Prostate gland (tissue), 2 donors: ENCODE data around the gene RIMBP2. TPM values are rescaled to one million over a fixed set of nuclear protein-coding genes. Genes with fewer than 3 reads are reported as not detected.

Source experiments
- DNase-seq: peaks from one replicate; pipeline ENCODE4 v3.0.0-alpha.2; 2019; ENCODE audit warnings: low spot score
- H3K27ac ChIP-seq, 2 donors: fragments of 200-600 bp; sonication (generic); 2 replicates each; pipeline ENCODE4 v1.5.1; 2017 to 2019
- H3K27me3 ChIP-seq: fragments of 200-600 bp; sonication (generic); replicated peaks from 2 replicates; pipeline ENCODE4 v1.5.1; 2019; ENCODE audit not compliant: insufficient read depth
- H3K36me3 ChIP-seq, 2 donors: fragments of 200-600 bp; sonication (generic); 1 replicate in 1 of 2; 2 replicates in 1 of 2; pipeline versions ENCODE4 v1.5.1 to v1.8.1; 2017 to 2019
- H3K4me1 ChIP-seq: fragments of 200-600 bp; sonication (generic); replicated peaks from 2 replicates; pipeline ENCODE4 v1.5.1; 2019
- H3K4me3 ChIP-seq, 2 donors: fragments of 200-600 bp; sonication (generic); 2 replicates each; pipeline ENCODE4 v1.5.1; 2017 to 2019
- H3K9me3 ChIP-seq: fragments of 200-600 bp; sonication (generic); 2 replicates; pipeline ENCODE4 v1.5.1; 2017
- CTCF ChIP-seq, 4 experiments: fragments of 200-600 bp in 2 of 4; fragments of 450-650 bp in 2 of 4; sonication (generic) in 2 of 4; IDR thresholded peaks; 1 replicate in 3 of 4; 2 replicates in 1 of 4; pipeline ENCODE4 v1.5.1; 2016 to 2019; ENCODE audit warnings: antibody characterized with exemption in 4 of 4, mild to moderate bottlenecking in 2 of 4, moderate library complexity in 2 of 4
- POLR2A ChIP-seq: fragments of 450-650 bp; IDR thresholded peaks from one replicate; pipeline ENCODE4 v1.6.1; 2016; ENCODE audit warnings: antibody characterized with exemption, mild to moderate bottlenecking
- POLR2AphosphoS5 ChIP-seq: sonication (generic); formaldehyde crosslinking; IDR thresholded peaks from one replicate; pipeline ENCODE4 v1.6.1; 2017; ENCODE audit warnings: antibody characterized with exemption
- WGBS: methylation state at CpG from one replicate; pipeline ENCODE4 v1.1.5; 2018; 5-methylcytosine and 5-hydroxymethylcytosine counted together
- intact Hi-C: fragments of 100-400 bp; cut with DNase I; formaldehyde crosslinking; loops from one replicate; pipeline ENCODE4 v1.14.2; 2022
- total RNA-seq, 2 donors: library from RNA; depleted of rRNA; stranded (reverse); fragments of >200 nt; gene quantifications; one replicate each; pipeline ENCODE4 v1.1.0, GENCODE V29; 2016

RIMBP2 gene
- total RNA-seq, 2 donors from 2014 or later: 0.96 to 7.0 TPM

DNA sequence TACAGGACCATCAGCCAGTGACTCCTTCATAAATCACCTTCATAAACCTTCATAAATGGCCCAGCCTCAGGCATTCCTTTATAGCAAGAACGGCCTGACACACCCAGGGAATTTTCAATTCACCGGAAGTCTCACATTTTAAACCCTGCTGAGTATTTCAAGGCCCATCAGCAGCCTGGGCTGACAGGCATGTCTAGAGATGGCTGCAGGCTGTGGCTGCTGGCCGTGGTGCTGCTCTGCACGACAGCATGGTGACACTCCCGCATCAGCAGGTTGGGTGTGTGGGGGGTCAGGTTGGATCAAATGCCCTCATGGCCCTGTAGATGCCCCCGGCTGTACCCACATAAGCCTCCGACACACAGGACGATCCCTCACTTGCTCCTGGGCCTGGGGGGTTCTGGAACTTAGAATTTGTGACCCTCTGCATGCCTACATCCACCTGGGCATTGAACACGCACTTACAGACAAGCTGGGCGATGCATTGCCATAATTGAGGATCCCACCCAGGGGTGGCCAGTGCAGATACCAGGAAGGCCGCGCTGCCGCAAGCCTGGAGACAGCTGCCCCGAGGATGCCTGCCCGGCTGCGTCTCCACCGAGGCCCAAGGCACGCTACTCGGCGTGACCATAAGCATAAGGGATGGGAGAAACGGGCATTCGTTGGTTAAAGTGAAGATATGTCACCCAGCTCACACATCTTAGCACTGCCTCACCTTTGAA, 254.1 kb downstream of the RIMBP2 start:
- intact Hi-C loops: no loop called here
- H3K27me3 ChIP-seq: no peaks in the 10 kb centered on the region
- no peak for TF ChIP-seq POLR2AphosphoS5
- TF ChIP-seq CTCF (IDR thresholded peaks at IDR 0.05): no peak
- TF ChIP-seq POLR2A: no peak
- H3K4me1 ChIP-seq: no peaks in the 10 kb centered on the region
- H3K27ac ChIP-seq: no peak overlapping the region
- no peak for DNase-seq
- no peaks in the 10 kb centered on the region for H3K36me3 ChIP-seq
- no peaks in the 10 kb centered on the region for H3K9me3 ChIP-seq
- 81% methylated on average over 22 of the region's 22 CpGs for WGBS
- H3K4me3 ChIP-seq: no peak overlapping the region

DNA sequence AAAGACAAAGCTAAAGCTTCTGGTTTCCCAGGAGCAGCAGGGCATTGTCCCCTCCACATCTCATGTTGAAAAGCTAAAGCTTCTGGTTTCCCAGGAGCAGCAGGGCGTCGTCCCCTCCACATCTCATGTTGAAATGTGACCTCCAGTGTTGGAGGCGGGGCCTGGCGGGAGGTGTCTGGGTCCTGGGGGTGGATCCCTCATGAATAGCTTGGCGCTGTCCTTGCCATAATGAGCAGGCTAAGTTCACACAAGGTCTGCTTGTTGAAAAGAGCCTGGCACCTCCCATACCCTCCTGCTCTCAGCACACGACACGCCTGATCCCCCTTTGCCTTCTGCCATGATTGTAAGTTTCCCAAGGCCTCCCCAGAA, 254.7 kb downstream of the RIMBP2 start:
- intact Hi-C loops: no loop called here
- 88% methylated on average over 5 of the region's 7 CpGs for WGBS
- H3K4me1 ChIP-seq: no peaks in the 10 kb centered on the region
- H3K27me3 ChIP-seq: no peaks in the 10 kb centered on the region
- no peak for TF ChIP-seq POLR2AphosphoS5
- no peak for TF ChIP-seq POLR2A
- no peak for TF ChIP-seq CTCF (IDR thresholded peaks at IDR 0.05)
- no peak for DNase-seq
- H3K27ac ChIP-seq: no peak overlapping the region
- no peak overlapping the region for H3K4me3 ChIP-seq
- no peaks in the 10 kb centered on the region for H3K9me3 ChIP-seq
- H3K36me3 ChIP-seq: no peaks in the 10 kb centered on the region

GRCh38 chr12:130460611-130461446, 255.3 kb downstream of the RIMBP2 start:
- no peaks in the 10 kb centered on the region for H3K4me1 ChIP-seq
- no peak overlapping the region for H3K4me3 ChIP-seq
- DNase-seq: no peak
- H3K36me3 ChIP-seq: no peaks in the 10 kb centered on the region
- no peak for TF ChIP-seq POLR2A
- no peak for TF ChIP-seq CTCF (IDR thresholded peaks at IDR 0.05)
- TF ChIP-seq POLR2AphosphoS5: no peak
- no peak overlapping the region for H3K27ac ChIP-seq
- 82% methylated on average over 26 of the region's 28 CpGs for WGBS
- H3K27me3 ChIP-seq: no peaks in the 10 kb centered on the region
- no peaks in the 10 kb centered on the region for H3K9me3 ChIP-seq
- intact Hi-C loops: no loop called here

DNA sequence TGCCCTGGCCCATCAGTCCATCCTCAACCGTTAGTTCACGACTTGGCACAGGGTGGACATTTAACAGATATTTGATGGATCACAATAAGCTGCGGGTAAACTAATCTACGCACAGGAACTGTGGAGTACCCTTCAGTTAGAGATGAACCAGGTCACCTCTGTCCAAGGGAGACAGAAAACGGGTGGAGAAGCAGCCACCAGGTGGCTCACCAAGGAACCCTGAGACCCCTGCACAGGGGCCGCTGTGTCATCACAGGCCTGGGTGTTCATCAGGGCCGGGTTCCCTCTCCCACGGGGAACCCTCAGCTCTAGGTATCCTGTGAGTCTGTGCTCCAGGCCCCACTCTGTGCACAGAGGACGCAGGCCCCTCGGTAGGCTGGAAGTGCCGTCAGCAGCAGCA, 256.2 kb downstream of the RIMBP2 start:
- Histone ChIP-seq H3K4me3 (no peak overlapping the region), H3K36me3 (no peaks in the 10 kb centered on the region), H3K27ac (no peak overlapping the region), H3K4me1 (no peaks in the 10 kb centered on the region), H3K9me3 (no peaks in the 10 kb centered on the region), H3K27me3 (no peaks in the 10 kb centered on the region)
- intact Hi-C loops: no loop called here
- 76% methylated on average over 11 of the region's 11 CpGs for WGBS
- DNase-seq: no peak
- no peak for TF ChIP-seq POLR2AphosphoS5
- no peak for TF ChIP-seq CTCF (IDR thresholded peaks at IDR 0.05)
- TF ChIP-seq POLR2A: no peak
